Activated T-cell treated with anti-CD3 and anti-CD28 coated beads, Interleukin-2, amount 50 U/mL, for 1 hour (primary cell): ENCODE results near the gene SLC26A2.

Experiments
- DNase-seq: peaks from one replicate; pipeline ENCODE4 v3.0.0-alpha.2; 2020

Gene SLC26A2

GRCh38 chr5:149962601-149963300 lies 2.2 kb downstream of the SLC26A2 start:
- no peak for DNase-seq

- DNase-seq = no peak
Observed at GRCh38 chr5:149963729-149964128, 3.2 kb downstream of the SLC26A2 start.

GRCh38 chr5:149966946-149967345 lies 6.4 kb downstream of the SLC26A2 start:
- DNase-seq = no peak

GRCh38 chr5:149969181-149969930 lies 8.8 kb downstream of the SLC26A2 start:
- DNase-seq = no peak

- DNase-seq = no peak
Observed at GRCh38 chr5:149975409-149975808, 14.9 kb downstream of the SLC26A2 start.

- no peak for DNase-seq
Observed at GRCh38 chr5:149979896-149980295, 19.3 kb downstream of the SLC26A2 start.

- no peak for DNase-seq
Observed at GRCh38 chr5:149981206-149981605, 20.6 kb downstream of the SLC26A2 start.

GRCh38 chr5:149982505-149982904 lies 21.9 kb downstream of the SLC26A2 start:
- DNase-seq = no peak

- DNase-seq = no peak
Observed at GRCh38 chr5:149988126-149988525, 27.6 kb downstream of the SLC26A2 start.

- DNase-seq = peak; percentile 59
Observed at GRCh38 chr5:149990518-149991376, 30.2 kb downstream of the SLC26A2 start.

- DNase-seq = no peak
Observed at GRCh38 chr5:149993471-149993870, 32.9 kb downstream of the SLC26A2 start.

GRCh38 chr5:149995385-149996204 lies 35.0 kb downstream of the SLC26A2 start:
- DNase-seq = no peak

GRCh38 chr5:149996205-149996890 lies 35.8 kb downstream of the SLC26A2 start:
- no peak for DNase-seq

GRCh38 chr5:149998281-149998680 lies 37.7 kb downstream of the SLC26A2 start:
- no peak for DNase-seq

GRCh38 chr5:149999359-149999758 lies 38.8 kb downstream of the SLC26A2 start:
- no peak for DNase-seq

- DNase-seq = no peak
Observed at GRCh38 chr5:149999866-150000255, 39.3 kb downstream of the SLC26A2 start.

- DNase-seq = peak; percentile 83
Observed at GRCh38 chr5:150000256-150000989, 39.9 kb downstream of the SLC26A2 start, which contains the start of the genes HMGXB3 and TIGD6. Gene HMGXB3 (plus strand): TSS chr5:150000739. CDS start chr5:150004853, 4,114 bp downstream. Gene TIGD6 (minus strand): TSS chr5:150000654. CDS start chr5:149996348, 4,306 bp downstream.

GRCh38 chr5:150000990-150001659 lies 40.6 kb downstream of the SLC26A2 start:
- peak; percentile 54 for DNase-seq

GRCh38 chr5:150001660-150002486 lies 41.3 kb downstream of the SLC26A2 start:
- DNase-seq = peak; percentile 62
